Measurements from ENCODE around the gene VASH2. TPM values are rescaled to one million over a fixed set of nuclear protein-coding genes. Genes with fewer than 3 reads are reported as not detected.

VASH2 gene
- total RNA-seq, 2 donors from 2014 or later = 0.59 to 0.76 TPM

GRCh38 chr1:212928323-212929291 lies 21.7 kb upstream of the VASH2 start:
- no peak for ATAC-seq
- intact Hi-C loops (cut with DNase I, micrococcal nuclease) = no loop called here
- DNase-seq = no peak

GRCh38 chr1:212930986-212931678 lies 19.2 kb upstream of the VASH2 start:
- ATAC-seq = peak; percentile 94
- DNase-seq = no peak
- intact Hi-C loops (cut with DNase I, micrococcal nuclease) = no loop called here

DNA sequence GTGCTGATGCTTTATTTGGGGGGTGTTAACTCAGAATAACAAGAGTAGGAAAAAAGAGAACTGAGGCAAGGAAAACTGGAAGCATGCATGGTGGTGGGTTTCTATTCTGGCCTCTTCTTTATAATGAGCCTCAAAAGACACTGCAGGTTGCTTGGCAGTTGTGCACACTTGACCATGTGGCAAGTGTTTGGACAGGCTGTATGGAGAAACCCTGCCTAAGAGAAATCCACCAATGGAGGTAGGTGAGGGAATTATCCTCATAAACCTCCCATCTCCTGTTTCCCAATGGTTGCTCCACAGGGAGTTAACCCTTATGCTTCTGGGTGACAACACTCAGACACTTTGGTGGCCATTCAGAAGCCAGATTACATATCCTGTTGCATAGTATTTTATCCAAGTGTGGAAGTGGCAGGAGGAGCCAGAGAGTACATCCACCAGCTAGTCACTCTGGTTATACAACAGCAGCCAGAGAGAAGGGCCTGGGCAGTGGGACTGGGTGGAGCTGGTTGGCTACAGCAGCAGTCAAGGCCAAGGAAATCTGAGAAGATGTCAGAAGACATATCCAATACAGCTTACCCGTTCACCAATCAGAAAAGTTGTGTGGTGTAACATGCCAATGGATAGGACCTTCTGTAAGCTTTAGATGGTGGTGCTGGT lies 16.4 kb upstream of the VASH2 start:
- ATAC-seq = no peak
- intact Hi-C loops (cut with DNase I, micrococcal nuclease) = no loop called here
- no peak for DNase-seq

- intact Hi-C loops (cut with DNase I, micrococcal nuclease) = no loop called here
- no peak for DNase-seq
- ATAC-seq = no peak
Observed at GRCh38 chr1:212935387-212935981, 14.9 kb upstream of the VASH2 start.

DNA sequence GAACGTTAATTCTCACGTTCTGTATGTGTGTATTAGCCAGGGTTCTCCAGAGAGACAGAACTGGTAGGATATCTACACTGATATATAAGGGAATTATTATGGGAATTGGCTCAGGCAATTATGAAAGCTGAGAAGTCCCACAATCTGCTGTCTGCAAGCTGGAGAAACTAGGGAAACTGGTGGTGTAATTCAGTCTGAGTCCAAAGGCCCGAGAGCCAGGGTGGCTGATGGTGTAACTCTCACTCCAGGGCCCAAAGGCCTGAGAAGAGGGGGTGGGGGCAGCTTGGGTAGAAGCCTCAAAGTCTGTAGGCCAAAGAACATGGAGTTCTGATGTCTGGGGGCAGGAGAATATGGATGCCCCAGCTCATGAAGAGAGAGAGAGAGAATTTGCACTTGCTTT lies 13.3 kb upstream of the VASH2 start:
- DNase-seq = no peak
- intact Hi-C loops (cut with DNase I, micrococcal nuclease) = no loop called here
- no peak for ATAC-seq

DNA sequence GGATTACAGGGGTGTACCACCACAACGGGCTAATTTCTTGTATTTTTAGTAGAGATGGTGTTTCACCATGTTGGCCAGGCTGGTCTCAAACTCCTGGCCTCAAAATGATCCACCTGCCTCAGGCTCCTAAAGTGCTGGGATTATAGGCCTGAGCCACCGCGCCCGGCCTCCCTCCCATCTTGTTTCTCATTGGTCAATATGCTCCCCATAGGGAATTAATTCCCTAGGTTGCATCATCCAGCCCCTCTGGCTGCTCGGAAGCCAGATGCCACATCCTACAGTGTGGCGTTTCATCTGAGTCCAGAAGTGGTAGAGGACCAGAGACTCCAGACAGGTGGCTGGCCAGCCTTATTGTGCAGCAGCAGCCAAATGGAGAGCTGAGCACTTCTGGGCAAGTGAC lies 11.5 kb upstream of the VASH2 start:
- DNase-seq (no peak), ATAC-seq (no peak)
- intact Hi-C loops (cut with DNase I, micrococcal nuclease) = no loop called here

GRCh38 chr1:212941452-212941851 lies 8.9 kb upstream of the VASH2 start:
- no peak for ATAC-seq
- DNase-seq = no peak
- intact Hi-C loops (cut with DNase I, micrococcal nuclease) = no loop called here

GRCh38 chr1:212942679-212943392 lies 7.5 kb upstream of the VASH2 start:
- no peak for DNase-seq
- intact Hi-C loops (cut with DNase I, micrococcal nuclease) = no loop called here
- no peak for ATAC-seq

DNA sequence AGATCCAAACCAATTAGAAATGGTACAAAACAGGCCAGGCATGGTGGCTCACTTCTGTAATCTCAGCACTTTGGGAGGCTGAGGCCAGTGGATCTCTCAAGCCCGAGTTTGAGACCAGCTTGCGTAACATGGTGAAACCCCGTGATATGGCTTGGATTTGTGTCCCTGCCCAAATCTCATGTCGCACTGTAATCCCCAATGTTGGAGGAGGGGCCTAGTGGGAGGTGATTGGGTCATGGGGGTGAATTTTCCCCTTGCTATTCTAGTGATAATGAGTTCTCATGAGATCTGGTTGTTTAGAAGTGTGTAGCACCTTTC lies 7.0 kb upstream of the VASH2 start:
- no peak for DNase-seq
- ATAC-seq = no peak
- intact Hi-C loops (cut with DNase I, micrococcal nuclease) = no loop called here

DNA sequence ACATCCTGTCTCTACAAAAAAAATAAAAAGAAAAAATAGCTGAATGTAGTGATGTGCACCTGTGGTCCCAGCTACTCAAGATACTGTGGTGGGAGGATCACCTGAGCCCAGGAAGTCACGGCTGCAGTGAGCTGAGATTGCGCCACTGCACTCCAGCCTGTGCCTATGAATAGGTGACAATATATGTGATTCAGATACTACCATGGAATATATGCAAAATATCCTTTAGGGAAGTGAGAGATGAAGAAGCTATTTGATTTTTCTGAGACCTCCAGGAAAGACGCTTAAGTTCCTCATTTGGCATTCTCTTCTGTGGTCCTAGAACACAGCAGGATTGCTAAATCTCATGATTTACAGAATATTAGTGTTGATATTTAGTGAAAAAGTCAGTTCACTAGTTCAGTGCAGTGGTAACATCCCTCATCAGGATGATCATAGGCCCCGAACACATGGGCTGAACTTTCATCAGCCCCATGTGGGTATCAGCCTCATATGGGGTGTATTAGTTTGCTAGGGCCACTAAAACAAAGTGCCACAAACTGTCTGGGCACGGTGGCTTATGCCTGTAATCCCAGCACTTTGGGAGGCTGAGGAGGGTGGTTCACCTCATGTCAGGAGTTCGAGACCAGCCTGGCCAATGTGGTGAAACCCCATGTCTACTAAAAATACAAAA lies 6.0 kb upstream of the VASH2 start:
- intact Hi-C loops (cut with DNase I, micrococcal nuclease) = no loop called here
- no peak for ATAC-seq
- no peak for DNase-seq

GRCh38 chr1:212945056-212945455 lies 5.3 kb upstream of the VASH2 start:
- intact Hi-C loops (cut with DNase I, micrococcal nuclease) = no loop called here
- no peak for ATAC-seq
- no peak for DNase-seq

DNA sequence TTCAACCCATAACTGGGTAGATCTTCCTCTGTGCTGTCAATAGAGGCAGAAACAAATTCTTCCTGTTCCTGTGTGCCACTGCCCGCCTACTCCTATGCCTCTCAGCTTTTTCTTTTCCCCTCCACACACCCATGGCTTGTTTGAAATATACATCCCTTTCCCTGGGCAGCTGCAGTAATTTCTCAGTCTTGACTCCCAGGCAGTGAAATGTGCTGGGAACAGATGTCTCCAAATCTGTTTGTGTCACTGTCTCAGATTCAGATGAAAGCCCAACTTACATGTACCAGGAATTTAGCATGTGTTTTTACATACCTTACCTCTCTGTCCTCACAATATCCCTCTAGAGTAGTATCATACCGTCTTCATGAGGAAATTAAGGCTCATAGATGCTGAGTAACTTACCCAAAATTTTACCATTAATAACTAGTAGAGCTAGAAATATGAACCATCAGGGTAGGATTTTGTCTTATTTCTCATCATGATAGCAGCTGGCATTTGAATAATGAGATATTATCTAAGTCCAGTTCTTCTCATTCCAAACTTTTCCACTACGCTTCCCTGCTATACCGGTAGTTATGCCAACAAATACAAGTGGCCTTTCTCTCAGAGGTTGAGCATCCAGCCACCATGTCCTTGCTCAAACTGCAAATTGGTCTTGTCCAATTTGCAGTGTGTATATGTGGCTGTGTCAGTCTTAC lies 4.7 kb upstream of the VASH2 start:
- DNase-seq (no peak), ATAC-seq (no peak)
- intact Hi-C loops (cut with DNase I, micrococcal nuclease) = no loop called here

- DNase-seq (no peak), ATAC-seq (no peak)
- intact Hi-C loops (cut with DNase I, micrococcal nuclease) = no loop called here
Observed at GRCh38 chr1:212946872-212947271, 3.5 kb upstream of the VASH2 start.

GRCh38 chr1:212949771-212950170 lies 570 bp upstream of the VASH2 start:
- DNase-seq (no peak), ATAC-seq (no peak)
- intact Hi-C loops (cut with DNase I, micrococcal nuclease) = no loop called here

GRCh38 chr1:212951126-212951946 lies 995 bp downstream of the VASH2 start:
- no peak for ATAC-seq
- intact Hi-C loops (cut with DNase I, micrococcal nuclease) = no loop called here
- peak in 1 of 2 donors; percentile 9 for DNase-seq

GRCh38 chr1:212951947-212952640 lies 1.8 kb downstream of the VASH2 start:
- ATAC-seq (no peak), DNase-seq (no peak)
- intact Hi-C loops (cut with DNase I, micrococcal nuclease) = no loop called here

GRCh38 chr1:212952641-212952976 lies 2.3 kb downstream of the VASH2 start:
- intact Hi-C loops (cut with DNase I, micrococcal nuclease) = no loop called here
- no peak for ATAC-seq
- DNase-seq = no peak
